ENCODE measurements around the gene ZNF496.
"Not testable (repeated sequence)": the region's sequence is repeated elsewhere in the genome, so short reads cannot be mapped to it uniquely, and the experiment has no call there.

Gene ZNF496

DNA sequence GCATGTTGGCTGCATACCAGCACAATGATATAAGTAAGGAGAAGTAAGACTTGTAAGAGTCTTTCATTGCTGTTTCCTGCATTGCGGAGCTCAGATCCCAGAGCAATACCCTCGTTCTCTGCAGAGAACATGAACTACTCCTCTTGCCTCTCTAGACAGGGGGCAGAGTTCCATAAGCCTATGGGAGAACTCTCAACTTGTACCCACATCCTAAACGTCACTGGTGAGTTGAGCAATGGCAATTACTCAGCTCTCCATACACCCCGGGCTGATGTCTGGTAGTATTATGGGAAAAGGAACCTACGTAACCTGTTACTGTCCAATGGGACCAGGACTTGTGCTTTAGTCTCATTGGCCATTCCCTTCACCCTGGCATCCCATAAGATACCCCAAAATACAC, 27.3 kb upstream of the ZNF496 start:
- DNase-seq: no peak

DNA sequence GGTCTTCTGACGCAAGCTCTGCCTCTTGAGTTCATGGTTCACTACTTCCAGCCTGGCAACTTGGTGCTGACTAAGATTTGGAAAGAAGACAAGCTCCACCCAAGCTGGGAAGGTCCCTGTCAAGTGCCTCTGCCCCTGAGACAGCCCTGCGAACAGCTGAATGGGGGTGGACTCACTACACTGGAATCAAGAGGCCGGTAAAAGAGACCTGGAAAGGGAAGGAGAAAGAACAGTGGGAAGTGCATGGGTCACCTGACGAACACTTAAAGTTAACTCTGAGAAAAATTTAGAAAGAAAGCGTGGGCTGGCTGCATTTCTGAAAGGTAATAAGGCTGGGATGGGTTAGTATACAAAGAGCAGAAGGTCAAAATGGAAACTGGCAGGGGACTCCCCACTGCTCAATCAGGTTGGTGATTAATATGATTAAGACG, 26.1 kb upstream of the ZNF496 start:
- DNase-seq: no peak

DNA sequence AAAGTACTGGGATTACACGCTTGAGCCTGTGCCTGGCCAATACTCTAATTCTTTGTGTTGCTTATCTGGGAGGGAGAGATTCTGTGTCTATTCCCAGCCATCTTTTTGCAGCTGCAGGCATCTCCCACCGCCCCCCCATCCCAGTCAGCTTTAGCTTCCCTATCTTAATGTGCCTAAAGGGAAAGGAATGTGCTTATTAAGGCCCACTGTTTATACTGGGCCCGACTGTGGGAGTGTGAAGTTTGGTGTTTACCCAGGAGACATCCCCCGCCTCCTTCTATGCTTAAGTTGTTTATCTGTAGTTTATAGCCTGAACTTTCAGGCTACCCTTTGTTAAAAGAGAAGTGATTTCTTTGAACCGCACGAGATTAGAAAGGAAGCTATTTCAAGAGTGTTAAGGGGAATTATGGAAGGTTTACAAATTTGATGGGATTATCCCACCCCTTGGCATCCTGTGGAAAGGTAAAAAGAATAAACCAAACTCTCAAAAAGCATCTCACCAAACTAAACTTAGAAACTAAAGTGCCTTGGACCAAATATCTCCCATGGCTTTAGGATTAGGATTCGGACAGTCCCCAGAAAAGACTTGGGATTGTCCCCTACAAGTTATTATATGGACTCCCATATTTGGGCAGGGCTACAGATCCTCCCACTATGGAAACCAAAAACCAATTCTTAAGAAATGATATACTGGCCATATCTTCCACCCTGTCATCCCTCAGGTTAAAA, 25.5 kb upstream of the ZNF496 start:
- no peak for DNase-seq

DNA sequence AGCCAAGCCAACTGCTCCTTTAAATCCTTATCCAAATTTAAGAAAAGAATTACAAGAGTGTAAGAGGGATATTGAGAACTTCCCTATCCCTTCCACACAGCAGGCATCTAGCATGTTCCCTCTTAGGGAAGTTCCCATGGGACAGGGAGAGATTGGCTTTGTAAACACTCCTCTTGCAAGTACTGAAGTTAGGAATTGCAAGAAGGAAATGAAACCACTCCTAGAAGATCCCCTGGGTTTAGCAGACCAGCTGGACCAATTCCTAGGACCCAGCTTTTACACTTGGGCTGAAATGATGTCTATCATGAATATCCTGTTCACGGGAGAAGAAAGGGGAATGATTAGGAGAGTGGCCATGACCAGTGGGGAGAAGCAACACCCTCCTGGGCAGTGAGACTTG, 23.5 kb upstream of the ZNF496 start:
- DNase-seq: not testable (repeated sequence)

DNA sequence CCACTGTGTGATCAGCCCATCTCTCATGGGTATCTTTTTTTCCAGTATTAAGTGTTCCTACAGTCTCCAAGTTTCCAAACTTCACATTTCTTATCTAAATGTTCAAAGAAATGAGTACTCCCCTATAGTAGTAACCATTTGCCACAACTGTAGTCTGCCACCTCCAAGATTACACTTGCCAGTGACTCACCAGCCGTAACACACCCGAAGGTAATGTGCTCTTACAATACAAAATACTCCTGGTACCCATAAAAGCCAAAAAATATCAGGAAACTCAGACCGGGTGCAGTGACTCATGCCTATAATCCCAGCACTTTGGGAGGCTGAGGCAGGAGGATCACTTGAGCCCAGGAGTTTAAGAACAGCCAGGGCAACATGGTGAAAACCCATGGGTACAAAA, 20.5 kb upstream of the ZNF496 start:
- DNase-seq: no peak

DNA sequence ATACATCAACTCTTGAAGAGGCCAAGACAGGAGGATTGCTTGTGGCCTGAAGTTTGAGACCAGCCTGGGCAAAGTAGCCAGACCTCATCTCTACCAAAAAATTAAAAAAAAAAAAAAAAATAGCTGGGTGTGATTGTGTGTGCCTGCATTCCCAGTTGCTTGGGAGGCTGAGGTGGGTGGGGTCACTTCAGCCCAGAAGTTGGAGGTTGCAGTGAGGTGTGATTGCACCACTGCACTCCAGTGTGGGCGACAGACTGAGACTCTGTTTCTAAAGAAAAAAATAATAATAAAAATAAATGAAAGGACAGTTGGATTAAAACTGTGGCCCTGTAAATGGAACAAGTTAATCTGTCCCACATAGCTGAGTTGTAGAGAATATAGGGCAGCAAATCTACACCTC, 18.9 kb upstream of the ZNF496 start:
- DNase-seq: no peak

DNA sequence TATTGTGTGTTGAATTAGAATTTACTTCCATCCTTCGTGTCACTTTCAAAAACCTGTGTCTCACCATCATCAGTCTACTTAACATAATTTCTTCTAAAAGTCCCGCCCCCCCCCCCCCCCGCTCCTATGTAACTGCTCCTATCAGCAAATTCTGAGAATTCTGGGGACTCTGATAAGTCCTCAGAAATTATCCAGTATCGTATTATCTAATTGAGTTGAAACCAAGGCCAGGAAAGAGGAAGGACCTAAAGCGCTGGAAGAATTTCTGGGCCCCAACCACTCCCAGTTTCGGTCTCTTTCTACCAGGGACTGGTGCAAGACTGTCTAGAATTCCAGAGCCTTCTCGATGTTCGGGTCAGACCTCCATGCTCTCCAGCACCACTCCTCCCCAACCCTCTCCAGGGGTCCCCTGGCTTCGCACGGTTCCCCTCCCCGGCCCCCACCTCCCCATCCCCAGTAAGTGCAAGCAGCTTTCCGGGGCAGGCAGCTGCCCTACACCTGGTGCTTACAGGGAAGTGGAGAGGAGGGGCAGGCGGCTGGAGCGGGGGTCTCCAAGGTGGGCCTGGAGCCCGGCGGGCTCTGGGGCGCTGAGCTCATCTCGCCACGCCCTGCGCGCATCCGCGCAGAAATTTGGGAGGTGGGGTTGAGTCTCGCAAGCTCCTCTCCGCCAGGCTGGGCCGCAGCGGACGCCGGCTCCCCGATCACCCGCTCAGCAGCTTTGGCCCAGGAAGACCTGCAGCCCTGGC, 16.0 kb upstream of the ZNF496 start:
- DNase-seq: no peak

DNA sequence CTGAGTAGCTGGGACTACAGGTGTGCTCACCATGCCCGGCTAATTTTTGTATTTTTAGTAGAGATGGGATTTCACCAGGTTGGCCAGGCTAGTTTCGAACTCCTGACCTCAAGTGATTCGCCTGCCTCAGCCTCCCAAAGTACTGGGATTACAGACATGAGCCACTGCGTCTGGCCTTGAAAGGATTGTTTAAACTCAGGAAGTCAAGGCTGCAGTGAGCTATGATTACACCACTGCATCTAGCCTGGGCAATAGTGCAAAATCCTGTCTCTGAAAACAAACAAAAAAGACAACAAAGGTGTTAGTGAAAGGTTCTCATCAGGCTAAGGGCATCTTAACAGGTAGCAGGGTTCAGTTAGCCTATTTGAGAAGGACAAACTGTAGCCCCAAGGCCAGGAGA, 14.2 kb upstream of the ZNF496 start:
- DNase-seq: no peak

DNA sequence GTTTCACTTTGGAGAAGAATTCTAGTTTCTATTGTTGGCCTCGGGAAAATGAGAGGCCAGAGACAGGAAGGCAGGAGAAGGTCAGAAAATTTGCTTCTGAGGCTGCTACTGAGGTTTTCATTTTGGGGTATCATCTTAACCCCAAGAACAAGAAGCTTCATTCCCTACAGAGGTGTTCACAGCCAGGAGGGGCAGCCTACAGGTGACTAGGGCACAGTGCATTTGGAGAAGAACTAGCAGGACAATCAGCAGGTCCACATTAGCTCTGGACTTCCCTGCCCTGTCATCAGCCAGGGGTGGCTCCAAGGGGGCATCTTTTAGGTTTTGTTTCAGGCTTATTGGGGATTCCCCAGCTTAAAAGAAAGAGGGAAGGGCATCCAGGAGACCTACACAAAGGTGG, 12.1 kb upstream of the ZNF496 start:
- no peak for DNase-seq

DNA sequence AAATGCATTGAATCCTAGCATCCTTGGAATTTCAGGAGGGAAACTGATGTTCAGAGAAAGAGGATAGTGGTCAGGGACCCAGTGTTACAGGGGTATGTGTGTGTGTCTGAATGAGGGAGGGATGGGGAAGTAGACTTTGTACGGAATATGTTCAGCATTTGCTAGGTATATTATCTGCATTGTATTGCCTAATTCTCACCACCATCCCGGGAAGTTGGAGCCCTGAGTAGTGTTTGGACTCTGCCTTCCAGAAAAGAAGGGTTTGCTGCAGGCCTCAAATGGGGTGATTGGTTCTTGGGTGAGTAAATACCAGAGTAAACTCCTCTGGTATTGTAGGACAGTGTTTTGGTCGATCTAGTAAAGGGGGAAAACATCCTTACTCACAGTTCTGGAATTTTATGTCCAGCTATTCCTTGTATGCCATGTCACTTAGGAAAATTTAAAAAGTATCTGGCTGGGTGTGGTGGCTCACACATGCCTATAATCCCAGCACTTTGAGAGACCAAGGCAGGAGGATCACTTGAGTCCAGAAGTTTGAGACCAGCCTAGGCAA, 7.1 kb upstream of the ZNF496 start:
- DNase-seq: no peak

DNA sequence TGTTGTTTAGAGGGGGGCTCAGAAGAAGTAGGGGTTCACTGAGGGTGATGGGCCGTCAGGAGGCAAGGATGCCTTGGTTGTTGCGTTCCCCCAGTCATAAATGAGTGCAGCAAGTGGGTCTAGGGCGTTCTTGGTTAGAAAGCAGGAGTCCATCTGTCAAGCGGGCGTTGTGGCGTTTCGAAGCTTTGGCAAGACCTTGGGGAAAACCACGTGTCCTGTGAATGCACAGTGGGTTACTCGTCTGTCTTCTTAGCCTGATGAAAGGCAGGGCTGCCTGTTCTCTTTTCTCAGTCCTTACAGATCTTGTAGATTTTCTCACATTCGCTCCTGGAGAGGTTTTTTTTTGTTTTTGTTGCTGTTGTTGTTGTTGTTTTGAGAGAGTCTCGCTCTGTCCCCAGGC, 6.3 kb upstream of the ZNF496 start:
- no peak for DNase-seq

DNA sequence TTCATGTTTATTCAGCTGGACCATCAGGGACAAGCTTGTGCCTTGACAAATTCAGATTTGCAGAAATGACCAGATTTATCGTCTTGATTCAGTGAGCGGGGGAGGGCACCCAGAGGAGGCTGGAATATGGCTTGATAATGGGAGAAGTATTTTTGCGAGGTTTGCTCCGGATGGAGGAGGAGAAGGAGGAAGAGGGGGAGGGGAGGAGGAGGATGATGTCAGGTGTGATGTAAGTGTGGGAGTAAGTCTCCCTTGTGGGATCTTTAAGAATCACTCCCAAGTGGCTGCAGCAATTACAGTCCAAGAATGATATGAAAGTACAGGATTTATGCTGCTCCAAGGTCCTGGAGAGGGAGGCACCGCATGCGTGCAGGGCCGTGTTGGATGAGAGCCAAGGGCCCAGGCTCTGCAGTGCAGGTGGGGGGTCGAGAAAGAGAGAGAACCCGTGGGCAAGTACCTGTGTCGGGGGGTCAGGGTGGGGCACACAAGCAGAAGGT, 5.6 kb upstream of the ZNF496 start:
- no peak for DNase-seq

DNA sequence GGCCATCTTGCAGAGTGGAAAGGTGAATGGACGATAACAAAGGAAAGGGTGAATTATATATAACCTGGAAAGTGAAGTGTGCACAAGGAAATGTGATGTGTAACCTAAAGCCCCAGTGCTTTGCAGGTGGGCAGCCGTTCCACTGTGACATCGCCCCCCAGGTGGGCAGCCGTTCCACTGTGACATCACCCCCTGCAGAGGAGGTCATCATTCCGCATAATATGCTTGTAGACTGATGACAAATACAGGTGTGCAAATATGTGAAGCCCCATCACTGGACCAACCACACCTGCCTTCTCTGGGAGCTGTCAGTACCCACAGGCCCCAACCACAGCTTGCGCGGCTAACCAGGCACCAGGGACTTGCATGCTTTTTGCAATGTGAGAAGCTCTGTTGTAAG, 4.7 kb upstream of the ZNF496 start:
- DNase-seq: peak; percentile 68 to 77

DNA sequence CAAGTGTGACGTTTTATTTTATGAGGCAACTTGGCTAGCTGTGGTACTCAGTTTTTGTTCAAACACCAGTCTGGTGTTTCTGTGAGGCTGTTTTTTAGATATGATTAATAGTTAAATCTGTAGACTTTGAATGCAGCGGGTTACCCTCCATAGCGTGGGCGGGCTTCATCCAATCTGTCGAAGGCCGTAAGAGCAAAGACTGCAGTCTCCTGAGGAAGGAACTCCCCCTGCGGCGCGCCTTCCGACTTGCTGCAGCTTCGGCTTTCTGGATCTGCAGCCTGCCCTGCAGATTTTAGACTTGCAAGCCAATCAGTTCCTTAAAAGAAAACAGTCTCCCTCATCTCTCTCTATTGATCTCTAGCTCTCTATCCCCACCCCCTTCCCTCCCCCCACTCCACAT, 4.2 kb upstream of the ZNF496 start:
- DNase-seq: no peak

DNA sequence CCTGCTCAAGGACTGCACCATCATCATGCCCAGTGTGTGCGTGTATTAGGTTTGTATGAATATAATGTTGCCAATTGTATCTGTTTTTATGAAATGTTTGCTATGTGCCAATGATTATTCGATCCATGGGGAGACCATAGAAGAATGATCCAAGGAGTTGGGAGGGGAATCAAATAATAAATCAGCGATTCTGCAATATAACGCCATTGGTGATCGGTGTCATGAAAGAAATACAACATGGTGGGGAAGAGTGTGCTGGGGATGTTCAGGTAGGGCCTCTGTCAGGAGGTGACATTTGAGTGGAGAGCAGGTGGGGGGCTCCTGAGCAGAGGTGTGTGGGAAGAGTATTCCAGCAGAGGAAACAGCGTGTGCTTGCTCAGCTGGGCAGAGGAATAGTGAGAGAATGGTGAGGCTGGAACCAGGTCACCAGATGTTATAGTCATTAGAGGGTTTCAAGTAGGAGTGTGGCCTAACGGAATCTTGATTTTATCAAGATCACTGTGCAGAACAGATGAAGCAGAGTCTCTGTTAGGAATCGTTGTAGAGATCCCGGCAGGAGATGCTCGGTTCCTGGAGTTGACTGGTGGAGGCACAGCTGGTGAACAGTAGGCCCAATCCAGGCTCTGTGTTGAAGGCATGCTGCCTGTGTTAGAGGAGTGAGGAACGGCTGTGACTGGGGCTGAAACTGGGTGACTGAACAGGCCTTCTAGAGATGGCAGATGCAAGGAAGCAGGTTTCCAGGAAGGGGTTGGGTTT, 2.9 kb upstream of the ZNF496 start:
- no peak for DNase-seq

DNA sequence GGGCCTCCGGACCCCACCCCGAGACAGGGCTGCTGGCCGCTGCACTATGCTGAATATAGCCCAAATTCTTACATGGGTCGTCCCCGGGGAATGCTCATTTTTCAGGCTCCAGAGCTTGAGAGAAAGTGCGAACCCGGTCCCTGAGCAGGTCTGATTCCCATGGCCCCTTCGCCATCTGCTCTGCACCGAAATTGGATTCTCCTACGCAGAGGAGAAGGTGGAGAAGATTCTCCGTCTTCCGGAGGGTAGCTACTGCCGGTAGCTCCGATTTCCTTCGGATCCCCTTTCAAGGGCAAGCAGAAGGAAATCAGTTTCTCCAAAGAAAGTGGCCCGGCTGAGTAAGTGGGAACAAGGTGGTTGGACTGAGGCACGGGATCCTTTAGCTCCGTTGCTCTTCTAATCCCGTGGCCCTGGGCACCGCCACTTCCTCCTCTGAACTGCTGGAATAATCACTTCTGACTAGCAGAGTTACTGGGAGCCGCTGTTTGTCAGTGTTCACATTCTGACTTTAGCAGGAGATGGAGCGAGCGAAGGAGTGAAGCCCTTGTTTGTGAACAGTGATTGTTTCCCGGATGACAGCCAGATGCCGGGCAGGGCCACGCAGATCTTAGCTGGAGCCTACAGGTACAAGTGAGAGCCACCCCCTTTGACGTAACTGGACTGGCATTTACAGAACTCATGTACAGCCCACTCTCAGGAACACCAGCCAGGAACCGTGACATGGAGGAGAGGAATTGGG, 1.1 kb upstream of the ZNF496 start:
- DNase-seq: peak in 1 of 2 experiments; percentile 16

DNA sequence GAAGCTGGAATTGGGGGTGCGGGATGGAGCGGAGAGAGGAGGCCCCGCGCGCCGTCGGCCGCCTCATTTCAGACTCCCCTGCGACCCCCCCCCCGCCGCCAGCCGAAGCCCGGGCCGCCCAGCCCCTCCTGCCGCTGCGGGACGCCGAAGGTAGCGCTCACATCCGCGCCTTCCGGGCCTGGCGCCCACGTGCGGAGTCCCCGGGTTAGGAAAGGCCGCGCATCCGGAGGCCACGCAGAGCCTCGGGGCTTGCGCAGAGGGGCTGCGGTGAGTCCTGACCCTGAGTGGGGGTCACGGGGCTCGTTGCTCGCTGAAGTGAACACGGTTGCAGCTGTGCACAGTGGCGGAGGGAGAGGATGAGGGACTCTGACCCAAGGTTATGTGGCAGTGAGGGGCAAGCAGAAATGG, 552 bp upstream of the ZNF496 start:
- DNase-seq: peak in 1 of 2 experiments; percentile 41

DNA sequence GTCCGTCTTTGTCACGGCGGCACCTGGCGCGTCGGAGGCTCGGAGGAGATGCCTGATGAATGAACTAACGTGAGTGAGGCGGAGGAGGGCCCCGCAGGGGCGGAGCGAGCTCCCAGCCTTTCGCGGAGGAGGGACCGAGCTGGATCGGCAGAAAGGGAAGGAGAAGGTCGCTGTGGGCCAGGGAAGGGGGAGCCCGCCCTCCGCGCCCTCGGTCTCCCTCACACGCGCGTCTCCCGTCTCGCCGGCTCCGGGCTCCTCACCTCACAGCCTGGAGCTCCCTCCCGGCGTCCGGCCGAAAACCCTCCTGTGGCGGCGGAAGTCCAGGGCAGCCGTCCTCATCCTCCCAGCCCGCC, 519 bp downstream of the ZNF496 start:
- peak in 1 of 2 experiments; percentile 41 for DNase-seq

DNA sequence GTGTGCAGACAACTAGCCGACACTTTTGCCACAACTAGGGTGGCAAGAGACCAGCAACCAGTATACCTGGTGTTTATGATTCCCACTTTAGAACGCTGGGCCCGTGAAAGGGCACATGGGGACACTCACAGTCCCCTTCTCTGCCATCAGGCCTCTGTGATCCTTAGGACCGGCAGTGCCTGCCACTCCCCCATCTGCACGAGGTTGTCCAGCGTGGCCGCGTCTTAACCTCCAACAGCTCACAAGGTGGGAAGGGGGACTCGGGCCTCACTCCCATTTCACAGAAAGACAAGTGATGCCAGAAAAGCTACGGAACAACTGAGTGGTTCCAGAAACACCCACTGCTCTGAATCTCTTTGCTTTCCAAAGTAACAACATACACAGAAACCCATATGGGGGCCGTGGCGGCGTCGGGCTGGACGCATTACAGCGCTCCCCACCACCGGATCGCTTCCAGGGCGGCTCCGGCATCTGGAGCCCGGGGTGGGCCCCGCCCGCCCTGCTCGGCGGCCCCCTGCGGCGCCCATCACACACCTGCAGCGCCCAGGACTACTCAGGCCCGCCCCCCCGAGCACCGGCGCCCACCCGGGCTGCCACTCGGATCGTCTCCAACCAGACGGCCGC, 1.0 kb downstream of the ZNF496 start:
- no peak for DNase-seq

DNA sequence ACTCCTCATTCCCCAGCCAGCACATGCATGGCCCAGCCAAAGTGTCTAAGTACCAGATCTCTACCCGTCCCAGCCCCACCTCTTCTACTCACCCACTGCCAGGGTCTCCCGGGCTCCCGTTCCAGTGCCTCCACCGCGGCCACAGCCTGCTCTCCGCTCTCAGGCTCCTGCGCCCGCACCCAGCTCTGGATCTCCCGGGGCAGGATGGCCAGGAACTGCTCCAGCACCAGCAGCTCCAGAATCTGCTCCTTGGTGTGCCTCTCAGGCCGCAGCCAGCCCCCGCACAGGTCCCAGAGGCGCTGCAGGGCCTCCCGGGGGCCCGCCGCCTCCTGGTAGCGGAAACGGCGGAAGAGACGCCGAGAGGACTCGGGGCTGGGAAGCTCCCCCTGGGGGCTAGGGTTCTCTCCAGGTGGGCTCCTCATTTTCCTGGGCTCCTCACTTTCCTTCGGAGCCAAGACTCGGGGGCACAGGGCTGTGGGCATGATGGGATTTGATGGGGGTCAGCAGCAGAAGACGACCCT, 2.5 kb downstream of the ZNF496 start:
- DNase-seq: no peak

DNA sequence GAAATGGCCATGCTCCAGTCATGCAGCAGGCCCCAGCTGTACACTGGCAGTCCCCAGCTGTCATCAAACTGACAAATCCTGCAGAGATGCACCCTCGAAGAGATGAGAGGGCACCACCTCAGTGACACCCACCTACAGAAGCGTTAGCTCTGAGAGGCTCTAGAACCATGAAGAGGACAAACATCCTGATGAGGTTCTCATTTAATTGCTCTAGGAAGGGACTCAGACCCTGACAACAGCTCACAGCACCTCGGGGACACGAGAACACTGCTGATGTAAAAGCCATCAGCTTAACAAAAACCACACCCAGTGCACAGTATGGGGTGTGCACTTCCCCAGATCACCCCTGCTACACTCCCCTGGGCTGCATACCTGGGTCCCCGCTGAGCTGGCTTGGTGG, 3.4 kb downstream of the ZNF496 start:
- DNase-seq: no peak
